ENCODE measurements around the gene ANAPC2.
A peak's percentile ranks its signal among the peaks of the same experiment; 100 is the strongest.

Gene ANAPC2

GRCh38 chr9:137178201-137178938 is 10.0 kb downstream of the ANAPC2 start:
- no peak for DNase-seq (ENCODE audit: low read depth)
- H3K4me3 ChIP-seq (ENCODE audit: low read depth, low read length): no peak overlapping the region
- TF ChIP-seq CTCF (conservative IDR thresholded peaks at IDR 0.05; ENCODE audit: low read depth, low read length): no peak

- no peak overlapping the region for H3K4me3 ChIP-seq (ENCODE audit: low read depth, low read length)
- DNase-seq (ENCODE audit: low read depth): peak; percentile 67
- TF ChIP-seq CTCF (conservative IDR thresholded peaks at IDR 0.05; ENCODE audit: low read depth, low read length): peak; percentile 78
Observed at GRCh38 chr9:137176302-137177182, 11.8 kb downstream of the ANAPC2 start.

GRCh38 chr9:137175345-137175961 is 12.9 kb downstream of the ANAPC2 start:
- no peak overlapping the region for H3K4me3 ChIP-seq (ENCODE audit: low read depth, low read length)
- peak; percentile 39 for TF ChIP-seq CTCF (conservative IDR thresholded peaks at IDR 0.05; ENCODE audit: low read depth, low read length)
- no peak for DNase-seq (ENCODE audit: low read depth)

GRCh38 chr9:137174722-137175293 is 13.6 kb downstream of the ANAPC2 start:
- H3K4me3 ChIP-seq (ENCODE audit: low read depth, low read length): no peak overlapping the region
- no peak for DNase-seq (ENCODE audit: low read depth)
- no peak for TF ChIP-seq CTCF (conservative IDR thresholded peaks at IDR 0.05; ENCODE audit: low read depth, low read length)

GRCh38 chr9:137173796-137174664 is 14.3 kb downstream of the ANAPC2 start:
- DNase-seq (ENCODE audit: low read depth): no peak
- no peak for TF ChIP-seq CTCF (conservative IDR thresholded peaks at IDR 0.05; ENCODE audit: low read depth, low read length)
- H3K4me3 ChIP-seq (ENCODE audit: low read depth, low read length): no peak overlapping the region
